OCI-LY1 (cell line): ENCODE results near the gene YEATS4.

Source experiments
- EZH2 ChIP-seq: fragments of 200-600 bp; sonication (generic), shearing (Covaris generic); IDR thresholded peaks from 2 replicates; pipeline ENCODE4 v1.8.0; 2017; ENCODE audit warnings: borderline replicate concordance, mixed run types, mild to moderate bottlenecking, antibody characterized with exemption, low read length, moderate library complexity, mixed read lengths
- TF ChIP-seq, protein P1 (sequence below): fragments of 200-600 bp; sonication (generic), shearing (Covaris generic); IDR thresholded peaks from 2 replicates; pipeline ENCODE4 v1.5.1; 2017; ENCODE audit warnings: mild to moderate bottlenecking, antibody characterized with exemption, low read length, moderate library complexity, mixed read lengths

DNA sequence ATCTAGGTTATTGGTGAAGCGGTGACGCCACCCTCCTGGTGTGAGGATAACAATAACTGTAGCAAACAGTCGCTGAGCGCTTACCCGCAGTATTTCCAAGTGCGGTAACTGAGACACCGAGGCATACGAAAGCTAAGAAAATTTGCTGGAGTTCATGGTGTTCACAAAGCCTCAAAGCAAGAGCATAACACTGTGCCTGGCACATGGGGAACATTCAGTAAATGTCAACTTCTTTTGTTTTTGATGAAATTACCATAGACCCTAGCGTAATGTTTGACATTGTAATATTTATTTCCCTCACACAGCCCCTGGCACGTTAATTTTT, 767 bp downstream of the YEATS4 start:
- TF ChIP-seq, protein P1, sequence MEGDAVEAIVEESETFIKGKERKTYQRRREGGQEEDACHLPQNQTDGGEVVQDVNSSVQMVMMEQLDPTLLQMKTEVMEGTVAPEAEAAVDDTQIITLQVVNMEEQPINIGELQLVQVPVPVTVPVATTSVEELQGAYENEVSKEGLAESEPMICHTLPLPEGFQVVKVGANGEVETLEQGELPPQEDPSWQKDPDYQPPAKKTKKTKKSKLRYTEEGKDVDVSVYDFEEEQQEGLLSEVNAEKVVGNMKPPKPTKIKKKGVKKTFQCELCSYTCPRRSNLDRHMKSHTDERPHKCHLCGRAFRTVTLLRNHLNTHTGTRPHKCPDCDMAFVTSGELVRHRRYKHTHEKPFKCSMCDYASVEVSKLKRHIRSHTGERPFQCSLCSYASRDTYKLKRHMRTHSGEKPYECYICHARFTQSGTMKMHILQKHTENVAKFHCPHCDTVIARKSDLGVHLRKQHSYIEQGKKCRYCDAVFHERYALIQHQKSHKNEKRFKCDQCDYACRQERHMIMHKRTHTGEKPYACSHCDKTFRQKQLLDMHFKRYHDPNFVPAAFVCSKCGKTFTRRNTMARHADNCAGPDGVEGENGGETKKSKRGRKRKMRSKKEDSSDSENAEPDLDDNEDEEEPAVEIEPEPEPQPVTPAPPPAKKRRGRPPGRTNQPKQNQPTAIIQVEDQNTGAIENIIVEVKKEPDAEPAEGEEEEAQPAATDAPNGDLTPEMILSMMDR = no peak
- TF ChIP-seq EZH2 = no peak
